SK-N-SH (cell line): Measurements from ENCODE around the gene RPS19. TPM values are rescaled to one million over a fixed set of nuclear protein-coding genes. Genes with fewer than 3 reads are reported as not detected.
"Not testable (repeated sequence)": the region's sequence is repeated elsewhere in the genome, so short reads cannot be mapped to it uniquely, and the experiment has no call there.

Experiments used
- CTCF ChIA-PET: fragments of 300-600, 350-600 bp; formaldehyde crosslinking; extraction: SDS; loops from one replicate; lab custom pipeline; 2021; lab: Yijun Ruan, JAX
- POLR2A ChIA-PET: fragments of 350-600 bp; sonication (Branson Sonifier 250); formaldehyde crosslinking; extraction: SDS; loops from one replicate; lab custom pipeline; 2020; ENCODE audit warnings: antibody characterized with exemption, inconsistent platforms; lab: Yijun Ruan, JAX
- DNase-seq: peaks from one replicate; pipeline ENCODE4 v3.0.0; 2012
- H2AFZ ChIP-seq: fragments of 200-600 bp; sonication (generic); 2 replicates; pipeline ENCODE4 v1.8.1; 2016; ENCODE audit warnings: antibody characterized with exemption, mild to moderate bottlenecking, low read depth
- H3F3A ChIP-seq: fragments of 200-600 bp; sonication (generic); replicated peaks from 2 replicates; pipeline ENCODE3; 2016; ENCODE audit warnings: antibody characterized with exemption, mild to moderate bottlenecking; ENCODE audit not compliant: insufficient read depth
- H3K27ac ChIP-seq, 2 experiments: fragments of 200-500 bp in 1 of 2; fragments of 200-600 bp in 1 of 2; sonication (Bioruptor generic) in 1 of 2; sonication (generic), shearing (Covaris generic) in 1 of 2; 2 replicates each; pipeline versions ENCODE4 v1.5.1 to v1.6.1; 2014 to 2016; ENCODE audit warnings: low read depth in 2 of 2, inconsistent platforms in 1 of 2, low read length in 1 of 2, mild to moderate bottlenecking in 1 of 2, mixed read lengths in 1 of 2
- H3K27me3 ChIP-seq: fragments of 200-600 bp; sonication (generic), shearing (Covaris generic); 2 replicates; pipeline ENCODE4 v1.6.1; 2016; ENCODE audit warnings: mixed run types; ENCODE audit not compliant: insufficient read depth
- H3K36me3 ChIP-seq, 2 experiments: fragments of 200-500 bp in 1 of 2; fragments of 200-600 bp in 1 of 2; sonication (Bioruptor generic) in 1 of 2; sonication (generic) in 1 of 2; replicated peaks in 1 of 2; 2 replicates each; pipeline versions ENCODE3 to v1.5.1; 2014 to 2016; ENCODE audit warnings: low read length in 1 of 2, mild to moderate bottlenecking in 1 of 2; ENCODE audit not compliant: insufficient read depth in 2 of 2, control insufficient read depth in 1 of 2
- H3K4me1 ChIP-seq, 2 experiments: fragments of 200-500 bp in 1 of 2; fragments of 200-600 bp in 1 of 2; sonication (Bioruptor generic) in 1 of 2; sonication (generic), shearing (Covaris generic) in 1 of 2; 2 replicates each; pipeline versions ENCODE4 v1.5.1 to v1.6.1; 2014 to 2016; ENCODE audit warnings: low read depth in 1 of 2, low read length in 1 of 2, mixed run types in 1 of 2; ENCODE audit not compliant: insufficient read depth in 2 of 2, control insufficient read depth in 1 of 2
- H3K4me2 ChIP-seq: fragments of 200-600 bp; sonication (generic), shearing (Covaris generic); 2 replicates; pipeline ENCODE4 v1.6.1; 2017; ENCODE audit warnings: mixed run types
- H3K4me3 ChIP-seq, 2 experiments: fragments of 200-500 bp in 1 of 2; fragments of 200-600 bp in 1 of 2; sonication (Bioruptor generic) in 1 of 2; sonication (generic), shearing (Covaris generic) in 1 of 2; 2 replicates each; pipeline versions ENCODE4 v1.5.1 to v1.8.1; 2014 to 2016; ENCODE audit warnings: low read depth in 2 of 2, inconsistent platforms in 1 of 2, low read length in 1 of 2, mild to moderate bottlenecking in 1 of 2, mixed read lengths in 1 of 2, moderate library complexity in 1 of 2
- H3K79me2 ChIP-seq: fragments of 200-600 bp; sonication (generic); 2 replicates; pipeline ENCODE4 v1.8.1; 2017; ENCODE audit warnings: mild to moderate bottlenecking; ENCODE audit not compliant: insufficient read depth
- H3K9ac ChIP-seq: fragments of 200-600 bp; sonication (generic); 2 replicates; pipeline ENCODE4 v1.6.1; 2017; ENCODE audit warnings: mixed run types
- H3K9me2 ChIP-seq: fragments of 200-600 bp; sonication (generic); 2 replicates; pipeline ENCODE4 v1.6.1; 2017; ENCODE audit warnings: mixed run types
- H3K9me3 ChIP-seq: fragments of 200-600 bp; sonication (generic); 2 replicates; pipeline ENCODE4 v1.6.1; 2017; ENCODE audit warnings: mixed run types, mild to moderate bottlenecking, moderate library complexity
- H4K20me1 ChIP-seq: fragments of 200-600 bp; sonication (generic); 2 replicates; pipeline ENCODE4 v1.6.1; 2017; ENCODE audit warnings: mild to moderate bottlenecking, mixed run types; ENCODE audit not compliant: insufficient read depth
- CTCF ChIP-seq: fragments of 200-600 bp; sonication (generic); IDR thresholded peaks from 2 replicates; pipeline ENCODE4 v1.6.1; 2017; ENCODE audit warnings: antibody characterized with exemption, mild to moderate bottlenecking, moderate library complexity
- ELF1 ChIP-seq: IDR thresholded peaks from 2 replicates; pipeline ENCODE4 v1.4.0; 2012
- EZH2phosphoT487 ChIP-seq: fragments of 200-600 bp; sonication (generic); IDR thresholded peaks from 2 replicates; pipeline ENCODE4 v1.6.1; 2017; ENCODE audit warnings: low read depth, mixed run types, mild to moderate bottlenecking, antibody characterized with exemption, moderate library complexity, borderline replicate concordance
- FOSL2 ChIP-seq: IDR thresholded peaks from 2 replicates; pipeline ENCODE4 v1.4.0; 2012; ENCODE audit warnings: low read depth, mild to moderate bottlenecking, moderate library complexity, borderline replicate concordance
- NFIC ChIP-seq: IDR thresholded peaks from 2 replicates; pipeline ENCODE4 v1.4.0; 2012; ENCODE audit warnings: borderline replicate concordance
- NRF1 ChIP-seq: IDR thresholded peaks from 2 replicates; pipeline ENCODE4 v1.6.1; 2012; ENCODE audit warnings: low read depth, mild to moderate bottlenecking, low read length
- POLR2AphosphoS5 ChIP-seq: IDR thresholded peaks from 2 replicates; pipeline ENCODE4 v1.6.1; 2012; ENCODE audit warnings: low read depth, low read length
- RAD21 ChIP-seq: IDR thresholded peaks from 2 replicates; pipeline ENCODE4 v1.6.1; 2012; ENCODE audit warnings: mild to moderate bottlenecking, low read length
- SIN3A ChIP-seq: IDR thresholded peaks from 2 replicates; pipeline ENCODE4 v1.6.1; 2012; ENCODE audit warnings: low read depth, mild to moderate bottlenecking, low read length, moderate library complexity, borderline replicate concordance
- SMC3 ChIP-seq: IDR thresholded peaks from 2 replicates; pipeline ENCODE4 v1.6.1; 2012; ENCODE audit warnings: low read depth, low read length, improper control_type of control experiment
- TAF1 ChIP-seq: IDR thresholded peaks from 2 replicates; pipeline ENCODE4 v1.6.1; 2012; ENCODE audit warnings: low read depth, mild to moderate bottlenecking, low read length, moderate library complexity, borderline replicate concordance
- WGBS: methylation state at CpG from one replicate; pipeline ENCODE4 v1.1.6; 2017; ENCODE audit warnings: low lambda C conversion rate; 5-methylcytosine and 5-hydroxymethylcytosine counted together
- polyA plus RNA-seq, 3 experiments: library from polyadenylated mRNA; depleted of rRNA; stranded (reverse); fragments of >200 nt; gene quantifications; 2 replicates each; pipeline ENCODE4 v1.2.3, GENCODE V29; 2012
- TF ChIP-seq, protein P1 (sequence below): IDR thresholded peaks from 2 replicates; pipeline ENCODE4 v1.4.0; 2012; ENCODE audit warnings: low read depth, borderline replicate concordance

Gene RPS19
- polyA plus RNA-seq, 1 of the 3 experiments (the other 2 are of a cell fraction): 2,819 TPM

DNA sequence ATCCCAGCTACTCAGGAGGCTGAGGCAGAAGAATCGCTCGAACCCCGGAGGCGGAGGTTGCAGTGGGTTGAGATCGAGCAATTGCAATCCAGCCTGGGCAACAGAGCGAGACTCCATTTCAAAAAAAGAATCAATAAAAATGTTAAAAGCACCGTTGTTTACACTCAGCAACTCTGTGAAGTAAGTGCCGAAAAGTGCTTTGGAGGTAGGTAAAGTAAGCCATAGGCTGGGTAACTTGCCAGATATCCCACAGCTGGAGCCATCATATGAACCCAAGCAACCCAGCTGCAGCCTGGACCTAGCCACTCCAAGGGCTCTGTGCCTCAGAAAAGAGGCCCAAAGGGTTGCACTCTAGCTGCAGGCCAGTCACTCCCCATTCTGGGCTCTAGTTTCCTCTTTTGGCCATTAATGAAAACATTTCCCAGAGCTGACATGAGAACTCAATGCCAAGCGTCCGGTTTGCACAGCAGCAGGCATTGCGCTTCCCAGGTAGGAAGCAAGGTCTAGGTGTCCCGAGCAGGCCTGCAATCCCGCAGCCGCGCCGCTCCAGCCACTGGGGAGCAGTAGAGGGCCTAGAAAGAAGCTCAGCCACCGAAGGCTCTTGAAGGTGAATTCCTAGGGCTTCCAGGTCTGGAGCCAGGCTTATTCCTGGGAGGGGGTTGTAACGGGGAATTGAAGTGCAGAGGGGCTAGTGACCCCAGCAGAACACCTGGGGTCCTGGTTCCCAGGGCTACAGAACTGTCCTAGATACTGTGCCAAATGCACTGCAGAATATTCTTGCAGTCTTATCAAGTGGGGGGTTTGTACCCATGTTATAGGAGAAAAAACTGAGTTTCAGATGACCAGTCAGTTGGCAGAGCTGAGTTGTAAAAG, 13.0 kb downstream of the RPS19 start:
- peak; percentile 72 for DNase-seq
- no peak overlapping the region for H2AFZ ChIP-seq
- CTCF ChIA-PET: interaction anchor here (0.5 to 3.1 kb wide), 26 partner anchors 9 to 162 kb away, joined by 3 to 48 read pairs (median 6); partner anchors contain the start of genes ARHGEF1, ERFL, RABAC1 and RPS19
- H3K27me3 ChIP-seq: no peaks in the 10 kb centered on the region
- TF ChIP-seq FOSL2: peak; percentile 14; the same call in 1 of the 2 replicates
- peak; percentile 79 for TF ChIP-seq RAD21
- TF ChIP-seq SMC3: peak; percentile 53; the same call in 1 of the 2 replicates
- peak; percentile 66 for TF ChIP-seq POLR2AphosphoS5
- TF ChIP-seq NFIC: 0 out of 2 replicates have a peak, but pooled peaks have one; percentile 4
- TF ChIP-seq EZH2phosphoT487: no peak
- TF ChIP-seq SIN3A: no peak; the same call in 1 of the 2 replicates
- TF ChIP-seq CTCF: peak; percentile 68
- peak; percentile 6; the same call in 1 of the 2 replicates for TF ChIP-seq ELF1
- no peak for TF ChIP-seq NRF1
- TF ChIP-seq, protein P1, sequence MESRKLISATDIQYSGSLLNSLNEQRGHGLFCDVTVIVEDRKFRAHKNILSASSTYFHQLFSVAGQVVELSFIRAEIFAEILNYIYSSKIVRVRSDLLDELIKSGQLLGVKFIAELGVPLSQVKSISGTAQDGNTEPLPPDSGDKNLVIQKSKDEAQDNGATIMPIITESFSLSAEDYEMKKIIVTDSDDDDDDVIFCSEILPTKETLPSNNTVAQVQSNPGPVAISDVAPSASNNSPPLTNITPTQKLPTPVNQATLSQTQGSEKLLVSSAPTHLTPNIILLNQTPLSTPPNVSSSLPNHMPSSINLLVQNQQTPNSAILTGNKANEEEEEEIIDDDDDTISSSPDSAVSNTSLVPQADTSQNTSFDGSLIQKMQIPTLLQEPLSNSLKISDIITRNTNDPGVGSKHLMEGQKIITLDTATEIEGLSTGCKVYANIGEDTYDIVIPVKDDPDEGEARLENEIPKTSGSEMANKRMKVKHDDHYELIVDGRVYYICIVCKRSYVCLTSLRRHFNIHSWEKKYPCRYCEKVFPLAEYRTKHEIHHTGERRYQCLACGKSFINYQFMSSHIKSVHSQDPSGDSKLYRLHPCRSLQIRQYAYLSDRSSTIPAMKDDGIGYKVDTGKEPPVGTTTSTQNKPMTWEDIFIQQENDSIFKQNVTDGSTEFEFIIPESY: peak; percentile 52; the same call in 1 of the 2 replicates
- TF ChIP-seq TAF1: no peak
- no peaks in the 10 kb centered on the region for H3K9me2 ChIP-seq
- no peak overlapping the region for H3K4me2 ChIP-seq
- H3K27ac ChIP-seq: peak overlapping the region in 1 of 2 experiments; percentile 0; a peak in 1 of 4 replicates
- peaks cover 30 to 36% of the 10 kb centered on the region in 2 experiments for H3K36me3 ChIP-seq
- POLR2A ChIA-PET: interaction anchor here (0.6 to 2.2 kb wide), 8 partner anchors 9 to 1683 kb away, joined by 3 to 14 read pairs (median 4); partner anchors contain the start of gene RPS19
- H4K20me1 ChIP-seq: peaks cover 54% of the 10 kb centered on the region
- no peak overlapping the region; a peak in 1 of 4 replicates for H3K4me3 ChIP-seq
- no peaks in the 10 kb centered on the region; a peak in 1 of 4 replicates for H3K4me1 ChIP-seq
- peaks cover 68% of the 10 kb centered on the region for H3F3A ChIP-seq
- WGBS: 56% methylated on average over 18 of the region's 18 CpGs
- H3K79me2 ChIP-seq: peaks cover 5% of the 10 kb centered on the region; the same call in 1 of the 2 replicates
- no peaks in the 10 kb centered on the region for H3K9me3 ChIP-seq
- H3K9ac ChIP-seq: no peak overlapping the region

DNA sequence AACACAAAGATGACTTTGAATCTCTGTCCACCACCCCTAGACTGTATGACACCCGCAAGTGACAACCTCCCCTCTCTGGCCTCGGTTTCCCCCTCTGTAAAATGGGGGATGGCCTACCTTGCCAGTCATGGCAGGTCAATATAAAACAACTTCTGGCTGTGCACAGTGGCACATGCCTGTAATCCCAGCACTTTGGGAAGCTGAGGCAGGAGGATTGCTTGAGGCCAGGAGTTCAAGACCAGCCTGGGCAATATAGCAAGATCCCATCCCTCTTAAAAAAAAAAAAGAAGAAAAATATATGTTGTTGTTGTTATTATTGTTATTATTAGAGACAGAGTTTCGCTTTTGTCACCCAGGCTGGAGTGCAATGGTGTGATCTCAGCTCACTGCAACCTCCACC, 15.9 kb downstream of the RPS19 start:
- H3K79me2 ChIP-seq, H3K27ac ChIP-seq, H3K4me1 ChIP-seq, H3K4me2 ChIP-seq, POLR2A ChIA-PET, H3K27me3 ChIP-seq, H2AFZ ChIP-seq, H3K9me3 ChIP-seq, H3K9ac ChIP-seq, H3K4me3 ChIP-seq, H3K9me2 ChIP-seq, DNase-seq: not testable (repeated sequence)
- 61% methylated on average over 3 of the region's 3 CpGs for WGBS
- Histone ChIP-seq H3F3A (peaks cover 45% of the 10 kb centered on the region), H4K20me1 (peaks cover 24% of the 10 kb centered on the region), H3K36me3 (peaks cover 10 to 12% of the 10 kb centered on the region in 2 experiments)
- CTCF ChIA-PET: interaction anchor here (1.0 kb wide), 1 partner anchor 153 kb away, joined by 3 read pairs; no protein-coding TSS in a partner anchor
